ENCODE measurements around the gene RALGAPA2. TPM values are rescaled to one million over a fixed set of nuclear protein-coding genes. Genes with fewer than 3 reads are reported as not detected.
"Not testable (repeated sequence)": the region's sequence is repeated elsewhere in the genome, so short reads cannot be mapped to it uniquely, and the experiment has no call there.

Gene RALGAPA2
- total RNA-seq, 4 donors from 2014 or later = 25.9 to 48.9 (median 38.6) TPM

DNA sequence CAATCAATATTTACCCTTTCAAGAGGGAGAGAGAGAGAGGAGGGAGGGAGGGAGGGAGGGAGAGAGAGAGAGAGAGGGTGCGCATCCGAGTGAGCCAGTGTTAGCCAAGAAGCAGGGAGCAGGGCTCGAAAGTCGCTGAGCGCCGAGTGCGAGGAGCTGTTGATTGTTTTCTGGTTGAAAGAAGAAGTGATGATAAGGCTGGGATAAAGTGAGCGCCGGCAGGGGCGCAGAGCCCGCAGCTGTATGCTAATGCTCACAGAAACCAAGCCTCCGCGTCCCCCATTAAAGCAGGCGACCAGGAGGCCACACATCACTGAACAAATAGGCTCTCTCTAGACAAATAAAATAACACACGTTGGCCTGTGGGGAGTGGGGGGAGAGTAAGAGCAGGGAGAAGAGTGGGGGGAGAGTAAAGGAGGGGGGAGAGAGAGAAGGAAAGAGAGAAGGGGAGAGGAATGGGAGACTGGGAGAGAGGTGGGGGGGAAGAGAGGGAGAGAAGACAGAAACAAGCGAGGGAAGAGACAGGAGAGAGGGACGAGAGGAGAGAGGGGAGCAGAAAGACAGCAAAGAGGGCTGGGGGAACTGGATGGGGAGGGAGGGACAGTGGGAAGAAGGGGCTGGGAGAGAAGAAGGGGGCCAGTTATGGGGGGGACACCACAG, 349.5 kb downstream of the RALGAPA2 start:
- Histone ChIP-seq H3K27ac (no peak overlapping the region), H3K4me3 (no peak overlapping the region), H3K9me3 (no peaks in the 10 kb centered on the region), H3K4me1 (peaks cover 0 to 3% of the 10 kb centered on the region in 2 donors), H3K27me3 (peaks cover 6 to 44% of the 10 kb centered on the region in 2 donors), H3K36me3 (no peaks in the 10 kb centered on the region)
- no peak for DNase-seq
- TF ChIP-seq, protein P1, sequence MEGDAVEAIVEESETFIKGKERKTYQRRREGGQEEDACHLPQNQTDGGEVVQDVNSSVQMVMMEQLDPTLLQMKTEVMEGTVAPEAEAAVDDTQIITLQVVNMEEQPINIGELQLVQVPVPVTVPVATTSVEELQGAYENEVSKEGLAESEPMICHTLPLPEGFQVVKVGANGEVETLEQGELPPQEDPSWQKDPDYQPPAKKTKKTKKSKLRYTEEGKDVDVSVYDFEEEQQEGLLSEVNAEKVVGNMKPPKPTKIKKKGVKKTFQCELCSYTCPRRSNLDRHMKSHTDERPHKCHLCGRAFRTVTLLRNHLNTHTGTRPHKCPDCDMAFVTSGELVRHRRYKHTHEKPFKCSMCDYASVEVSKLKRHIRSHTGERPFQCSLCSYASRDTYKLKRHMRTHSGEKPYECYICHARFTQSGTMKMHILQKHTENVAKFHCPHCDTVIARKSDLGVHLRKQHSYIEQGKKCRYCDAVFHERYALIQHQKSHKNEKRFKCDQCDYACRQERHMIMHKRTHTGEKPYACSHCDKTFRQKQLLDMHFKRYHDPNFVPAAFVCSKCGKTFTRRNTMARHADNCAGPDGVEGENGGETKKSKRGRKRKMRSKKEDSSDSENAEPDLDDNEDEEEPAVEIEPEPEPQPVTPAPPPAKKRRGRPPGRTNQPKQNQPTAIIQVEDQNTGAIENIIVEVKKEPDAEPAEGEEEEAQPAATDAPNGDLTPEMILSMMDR (IDR thresholded peaks at IDR 0.05) = no peak
- TF ChIP-seq POLR2A (IDR thresholded peaks at IDR 0.05) = no peak
- intact Hi-C loops (cut with DNase I; ENCODE audit: low total_unique reads) = no loop called here

DNA sequence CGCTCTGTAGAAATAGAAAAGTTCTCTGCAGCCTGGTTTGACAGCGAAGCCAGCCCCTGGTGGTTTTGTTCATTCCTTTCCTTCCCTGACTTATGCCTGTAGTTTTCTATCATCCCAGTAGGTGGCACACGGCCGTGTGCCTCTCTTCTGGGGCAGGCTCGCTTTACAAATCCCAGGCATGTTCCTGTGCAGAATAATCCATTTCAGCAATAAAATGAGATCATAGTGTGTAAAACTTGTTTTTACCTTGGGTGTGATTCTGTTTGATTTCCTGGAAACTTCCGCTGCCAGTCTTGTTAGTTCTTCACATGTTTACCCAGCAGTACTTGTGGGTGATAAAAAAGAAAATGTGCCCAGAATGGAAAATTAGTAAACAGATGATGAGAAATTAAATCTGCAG, 352.0 kb downstream of the RALGAPA2 start:
- intact Hi-C loops (cut with DNase I; ENCODE audit: low total_unique reads) = no loop called here
- H3K36me3 ChIP-seq = no peaks in the 10 kb centered on the region
- H3K4me3 ChIP-seq = no peak overlapping the region
- H3K4me1 ChIP-seq = no peaks in the 10 kb centered on the region
- no peak overlapping the region for H3K27ac ChIP-seq
- peaks cover 0 to 37% of the 10 kb centered on the region in 2 donors for H3K27me3 ChIP-seq
- H3K9me3 ChIP-seq = no peaks in the 10 kb centered on the region
- DNase-seq = no peak
- no peak for TF ChIP-seq POLR2A (IDR thresholded peaks at IDR 0.05)
- TF ChIP-seq, protein P1 (IDR thresholded peaks at IDR 0.05) = peak; percentile 25 to 41 (median 37)

GRCh38 chr20:20359628-20360027, 352.8 kb downstream of the RALGAPA2 start:
- intact Hi-C loops (cut with DNase I; ENCODE audit: low total_unique reads) = no loop called here
- no peaks in the 10 kb centered on the region for H3K36me3 ChIP-seq
- H3K27me3 ChIP-seq = peaks cover 0 to 28% of the 10 kb centered on the region in 2 donors
- TF ChIP-seq, protein P1 (IDR thresholded peaks at IDR 0.05) = no peak
- no peak for TF ChIP-seq POLR2A (IDR thresholded peaks at IDR 0.05)
- H3K4me3 ChIP-seq = no peak overlapping the region
- H3K9me3 ChIP-seq = no peaks in the 10 kb centered on the region
- no peak for DNase-seq
- no peaks in the 10 kb centered on the region for H3K4me1 ChIP-seq
- no peak overlapping the region for H3K27ac ChIP-seq

GRCh38 chr20:20358801-20359200, 353.6 kb downstream of the RALGAPA2 start:
- peaks cover 0 to 22% of the 10 kb centered on the region in 2 donors for H3K27me3 ChIP-seq
- intact Hi-C loops (cut with DNase I; ENCODE audit: low total_unique reads) = no loop called here

GRCh38 chr20:20355503-20355902, 356.9 kb downstream of the RALGAPA2 start:
- H3K36me3 ChIP-seq = not testable (repeated sequence)

More at GRCh38 chr20:20358801-20359200, 353.6 kb downstream of the RALGAPA2 start:
- H3K36me3 ChIP-seq = no peaks in the 10 kb centered on the region
- H3K27ac ChIP-seq = no peak overlapping the region
- no peaks in the 10 kb centered on the region for H3K9me3 ChIP-seq
- no peaks in the 10 kb centered on the region for H3K4me1 ChIP-seq
- no peak overlapping the region for H3K4me3 ChIP-seq
- no peak for DNase-seq
- no peak for TF ChIP-seq POLR2A (IDR thresholded peaks at IDR 0.05)
- TF ChIP-seq, protein P1 (IDR thresholded peaks at IDR 0.05) = no peak

More at GRCh38 chr20:20355503-20355902, 356.9 kb downstream of the RALGAPA2 start:
- intact Hi-C loops (cut with DNase I; ENCODE audit: low total_unique reads); H3K27ac ChIP-seq; H3K4me1 ChIP-seq; H3K9me3 ChIP-seq; H3K4me3 ChIP-seq; DNase-seq: not testable (repeated sequence)
- peaks cover 0 to 12% of the 10 kb centered on the region in 2 donors for H3K27me3 ChIP-seq
